Kidney tubule cell (primary cell): ENCODE results near the gene FRYL.

ENCODE experiments used
- DNase-seq: peaks from one replicate; pipeline ENCODE4 v3.0.0-alpha.2; 2018; ENCODE audit warnings: low spot score

FRYL gene

DNA sequence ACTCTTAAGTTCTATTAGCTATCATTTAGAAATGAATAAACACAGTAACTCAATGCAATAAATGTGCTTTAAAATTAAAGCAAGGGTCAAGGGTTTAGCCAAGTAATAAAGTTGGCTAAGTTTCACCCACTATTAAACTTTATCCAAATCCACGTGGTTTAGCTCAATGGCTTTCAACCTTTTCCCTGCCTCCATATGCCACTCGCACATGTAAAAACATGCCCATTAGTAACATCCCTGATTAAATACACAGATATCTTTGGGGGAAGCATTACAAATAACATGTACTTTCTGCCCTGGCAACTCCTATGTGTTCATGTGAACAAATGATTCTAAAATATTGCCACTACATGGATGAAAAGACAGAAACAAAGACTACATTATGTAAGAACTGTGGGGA lies 159.2 kb downstream of the FRYL start:
- DNase-seq, result no peak

DNA sequence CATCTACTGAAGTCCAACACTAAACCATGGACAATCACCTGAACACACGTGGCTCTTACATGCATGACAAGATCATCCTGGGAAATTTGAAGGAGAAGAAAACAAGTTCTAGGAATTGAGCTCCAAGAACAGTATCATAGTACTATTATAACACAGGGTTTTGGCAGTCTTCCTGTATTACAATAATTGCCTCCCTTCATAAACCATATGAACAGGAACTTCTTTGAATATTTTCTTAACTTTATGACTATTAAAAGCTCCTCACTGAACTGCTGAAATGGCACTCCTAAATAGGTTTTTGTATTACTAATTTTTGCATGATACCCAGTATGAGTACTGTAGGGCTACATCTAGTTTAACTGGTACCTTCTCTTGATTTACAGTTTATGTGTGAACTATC lies 160.0 kb downstream of the FRYL start:
- DNase-seq, result no peak

DNA sequence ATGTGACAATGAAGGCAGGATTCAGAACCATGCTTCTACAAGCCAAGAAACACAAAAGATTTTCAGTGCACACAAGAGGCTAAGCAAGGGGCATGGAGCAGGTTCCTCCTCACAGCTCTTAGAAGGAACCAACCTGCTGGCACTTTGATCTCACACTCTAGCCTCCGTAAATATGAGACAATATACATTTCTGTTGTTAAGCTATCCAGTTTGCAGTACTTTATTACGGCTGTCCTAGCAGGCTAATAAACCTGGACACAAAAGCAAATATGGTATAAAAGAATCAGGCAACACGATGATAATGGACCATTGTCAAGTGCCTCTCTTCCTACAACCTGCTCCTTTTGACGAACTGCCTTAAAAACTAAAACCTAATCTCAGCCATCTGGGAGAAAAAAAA lies 175.6 kb downstream of the FRYL start:
- DNase-seq, result no peak

DNA sequence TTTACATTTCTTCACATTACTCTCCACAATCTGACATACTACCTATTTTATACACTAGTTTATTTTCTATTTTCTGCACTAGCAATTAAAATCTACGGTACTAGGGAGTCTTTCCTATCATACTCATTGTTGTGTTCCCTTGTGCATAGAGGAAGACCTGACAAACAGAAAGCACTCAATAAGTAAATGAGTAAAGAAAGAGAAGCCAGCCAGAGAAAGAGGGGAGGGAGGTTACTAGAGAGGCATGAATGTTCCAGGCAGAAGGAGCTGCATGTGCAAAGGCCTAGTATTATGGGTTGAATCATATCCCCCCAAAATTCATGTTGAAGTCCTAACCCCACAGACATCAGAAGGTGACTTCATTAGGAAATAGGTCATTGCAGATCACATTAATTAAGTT lies 176.0 kb downstream of the FRYL start:
- DNase-seq, result peak; percentile 9

DNA sequence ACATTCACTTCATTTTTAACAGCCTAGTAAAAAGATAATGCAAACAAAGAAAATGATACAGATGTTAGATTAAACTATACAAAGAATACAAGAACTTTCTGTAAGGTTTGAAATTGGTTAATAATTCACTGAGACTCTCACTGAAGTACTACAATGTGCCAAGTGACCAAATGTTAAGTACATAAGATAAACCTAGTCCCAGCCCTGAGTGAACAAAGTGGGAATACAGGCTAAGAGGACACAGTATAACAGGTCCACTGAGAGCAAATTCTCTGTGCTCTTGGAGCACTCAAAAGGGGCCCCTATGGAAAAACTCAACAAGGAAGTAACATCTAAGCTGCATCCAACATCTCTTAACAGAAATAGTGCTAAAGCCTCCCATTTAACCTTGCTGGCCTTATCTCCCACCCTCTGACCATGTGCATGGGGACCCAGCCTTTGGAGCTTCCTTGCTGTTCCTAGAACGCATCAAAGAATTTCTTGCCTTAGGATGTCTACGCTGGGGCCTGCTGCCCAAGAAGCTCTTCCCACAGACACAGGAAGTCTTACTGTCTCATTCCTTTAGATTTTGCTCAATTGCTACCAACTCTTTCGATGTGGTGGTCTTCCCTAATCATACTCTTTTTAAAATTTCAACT lies 176.6 kb downstream of the FRYL start:
- DNase-seq, result peak; percentile 43

DNA sequence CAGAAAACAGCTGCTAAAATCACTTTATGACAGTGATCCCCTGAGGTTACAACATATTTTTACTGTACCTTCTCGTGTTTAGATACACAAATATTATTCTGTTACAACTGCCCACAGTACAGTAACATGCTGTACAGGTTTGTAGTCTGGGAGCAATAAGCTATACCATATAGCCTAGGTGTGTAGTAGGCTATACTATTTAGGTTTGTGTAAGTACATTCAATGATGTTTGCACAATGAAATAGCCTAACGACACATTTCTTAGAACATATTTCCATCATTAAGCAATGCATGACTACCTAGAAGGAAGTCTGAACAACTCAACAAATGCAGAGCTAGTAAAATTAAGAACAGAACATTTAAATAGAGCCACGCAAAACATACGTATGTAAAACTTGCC lies 177.3 kb downstream of the FRYL start:
- peak; percentile 26 for DNase-seq

DNA sequence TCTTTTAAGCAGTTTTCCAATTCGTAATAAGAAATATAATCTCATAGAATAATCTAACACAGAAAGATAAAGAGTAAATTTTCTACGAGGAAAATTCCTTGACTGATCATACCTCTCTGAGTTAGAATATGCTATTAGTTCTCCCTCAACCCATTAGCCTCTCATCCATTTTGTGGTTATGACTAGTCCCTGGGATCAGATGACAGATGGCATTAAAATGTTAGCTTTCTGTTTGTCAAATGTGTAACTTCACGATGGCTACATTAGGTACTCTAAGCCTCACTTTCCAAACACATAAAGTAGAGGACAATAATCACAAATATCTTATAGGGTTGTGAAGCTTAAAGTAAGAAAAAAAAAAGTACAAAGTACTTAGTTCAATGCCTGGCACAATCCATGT lies 177.9 kb downstream of the FRYL start:
- peak; percentile 83 for DNase-seq

DNA sequence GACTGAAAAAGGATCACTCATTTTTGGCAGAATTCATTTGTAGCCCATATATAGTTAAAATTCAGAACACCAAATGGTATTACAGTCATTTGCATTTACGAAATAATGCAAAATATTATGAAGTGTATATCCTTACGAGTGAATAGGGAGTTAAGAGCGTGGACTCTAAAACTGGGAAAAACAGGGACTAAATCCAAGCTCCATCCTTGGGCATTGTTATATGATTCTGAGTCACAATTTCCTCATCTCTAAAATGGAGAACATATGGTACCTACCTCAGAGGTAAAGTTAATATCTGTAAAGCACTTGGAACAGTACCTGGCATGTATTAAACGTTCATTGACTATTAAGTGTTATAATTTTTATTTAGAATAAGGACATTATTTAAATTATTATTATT lies 183.7 kb downstream of the FRYL start:
- DNase-seq, result no peak

DNA sequence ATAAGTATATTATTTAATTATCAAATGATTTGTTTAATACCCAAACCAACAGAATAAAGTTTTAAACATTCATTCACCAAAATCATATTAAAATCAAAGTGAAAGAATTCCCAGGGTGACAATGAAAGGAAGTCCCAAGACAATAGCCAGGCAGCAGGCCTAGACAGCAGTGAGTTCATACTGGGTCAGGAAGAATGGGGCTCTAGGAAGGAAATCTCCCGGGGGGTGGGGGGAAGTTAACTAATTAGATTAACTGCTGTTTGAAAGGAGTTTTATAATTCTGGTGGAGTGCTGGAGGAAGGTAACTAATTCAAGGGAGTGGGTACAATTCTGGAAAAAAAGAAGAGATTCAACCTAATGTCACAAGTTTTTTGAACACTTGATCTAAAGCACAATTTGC lies 185.9 kb downstream of the FRYL start:
- no peak for DNase-seq

DNA sequence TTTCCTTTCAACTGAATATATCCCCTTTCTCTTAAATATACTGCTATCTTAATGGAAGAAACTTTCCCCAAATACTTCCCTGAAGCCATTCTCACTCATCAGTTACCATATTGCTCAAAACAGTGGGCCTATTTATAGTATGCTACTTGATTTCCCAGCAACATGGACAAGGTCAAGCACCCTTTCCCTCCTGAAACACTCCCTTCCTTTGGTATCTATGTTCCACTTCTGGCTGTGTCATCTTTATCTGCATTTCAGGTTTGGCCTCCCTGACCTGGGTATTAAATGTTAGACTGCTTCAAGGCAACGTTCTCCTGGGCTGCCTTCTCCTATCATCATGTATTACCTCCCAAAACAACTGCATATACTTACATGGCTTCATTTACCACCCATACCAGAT lies 188.7 kb downstream of the FRYL start:
- DNase-seq, result no peak

DNA sequence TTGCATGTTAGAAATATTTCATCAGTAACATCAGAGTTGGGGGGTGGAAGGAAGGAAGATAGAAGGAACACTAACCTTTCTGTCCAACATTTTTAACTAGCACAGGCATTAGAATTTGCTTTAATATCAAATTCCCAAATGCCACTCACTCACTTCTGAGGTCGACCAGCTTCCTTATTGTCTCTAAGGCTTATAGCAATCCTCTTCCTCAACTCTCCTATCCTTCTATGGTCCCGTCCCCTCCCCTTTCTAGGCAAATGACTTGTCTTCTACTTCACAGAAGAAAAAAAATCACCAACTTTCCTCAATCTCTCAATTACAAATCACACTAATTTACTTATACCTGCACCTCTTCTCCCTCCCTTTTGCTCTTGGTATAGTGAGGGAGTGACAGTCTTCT lies 189.2 kb downstream of the FRYL start:
- no peak for DNase-seq

DNA sequence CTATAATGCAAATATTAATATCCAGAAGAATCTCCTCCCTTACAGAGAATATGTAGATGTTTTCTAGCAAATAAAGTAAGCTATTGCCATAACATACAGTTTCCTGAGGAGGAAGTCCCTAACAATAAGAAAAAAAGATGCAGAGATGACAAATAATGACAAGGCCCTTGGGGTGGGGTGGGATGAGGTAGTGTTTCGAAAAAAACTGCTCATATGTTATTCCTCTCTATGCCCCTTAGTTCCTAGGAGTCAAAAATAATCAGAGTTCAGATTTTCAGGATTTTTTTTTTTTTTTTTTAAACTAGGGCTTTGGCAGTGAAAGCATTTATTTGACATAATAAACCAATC lies 191.0 kb downstream of the FRYL start:
- DNase-seq, result no peak

DNA sequence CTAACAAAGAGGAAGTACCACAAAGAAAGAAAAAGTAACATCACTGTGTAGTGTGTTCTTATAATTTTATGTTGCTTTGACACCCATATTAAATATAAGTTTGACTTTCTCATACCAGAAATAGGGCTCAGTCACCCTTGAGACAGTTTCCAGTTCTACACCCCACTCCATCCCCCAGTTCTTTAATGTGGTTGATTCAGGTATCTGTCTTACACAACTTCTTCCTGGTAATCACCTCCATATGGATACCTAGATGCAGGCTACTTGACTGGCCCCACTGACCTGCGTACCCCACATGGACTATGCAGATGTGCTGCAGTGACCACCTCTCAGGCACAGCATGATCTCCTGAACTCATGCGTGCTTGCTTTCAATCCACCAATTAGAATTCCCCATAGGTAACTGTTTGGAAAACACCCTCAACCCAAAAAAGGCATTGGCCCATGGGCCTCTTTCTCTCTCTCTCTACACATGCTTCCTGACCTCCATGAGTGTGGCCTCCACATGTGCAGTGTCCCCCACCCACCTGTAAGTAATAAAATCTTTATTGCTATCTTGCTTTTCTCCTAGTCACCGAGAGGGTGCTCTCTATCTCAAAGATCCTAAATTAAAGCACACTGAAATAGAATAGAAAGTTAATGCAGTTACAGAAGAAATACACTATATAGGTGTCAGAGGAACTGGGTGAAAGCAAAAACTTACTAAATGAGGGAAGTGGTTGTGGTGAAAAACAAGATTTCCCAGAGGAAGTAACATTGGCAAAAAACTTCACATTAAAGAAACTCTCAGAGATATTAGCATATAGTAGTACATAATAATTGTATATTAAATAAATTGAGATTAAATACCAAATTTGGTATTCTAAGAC lies 191.6 kb downstream of the FRYL start:
- no peak for DNase-seq

DNA sequence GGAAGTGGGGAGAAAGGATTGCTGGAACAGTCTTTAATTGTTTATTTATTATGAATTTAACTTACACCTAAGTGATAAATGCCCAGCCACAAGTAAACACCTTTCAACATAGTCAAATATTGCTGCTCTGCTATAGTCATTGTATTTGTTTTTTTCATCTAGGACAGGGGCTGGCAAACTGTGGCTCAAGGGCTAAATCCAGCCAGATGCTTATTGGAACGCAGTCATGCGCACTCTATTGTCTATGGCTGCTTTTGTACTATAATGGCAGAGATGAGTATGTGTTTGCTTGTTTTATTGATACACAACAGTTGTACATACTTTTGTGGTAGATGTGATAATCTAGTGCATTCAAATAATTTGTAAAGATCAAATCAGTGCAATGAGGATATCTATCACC lies 194.7 kb downstream of the FRYL start:
- DNase-seq, result no peak

DNA sequence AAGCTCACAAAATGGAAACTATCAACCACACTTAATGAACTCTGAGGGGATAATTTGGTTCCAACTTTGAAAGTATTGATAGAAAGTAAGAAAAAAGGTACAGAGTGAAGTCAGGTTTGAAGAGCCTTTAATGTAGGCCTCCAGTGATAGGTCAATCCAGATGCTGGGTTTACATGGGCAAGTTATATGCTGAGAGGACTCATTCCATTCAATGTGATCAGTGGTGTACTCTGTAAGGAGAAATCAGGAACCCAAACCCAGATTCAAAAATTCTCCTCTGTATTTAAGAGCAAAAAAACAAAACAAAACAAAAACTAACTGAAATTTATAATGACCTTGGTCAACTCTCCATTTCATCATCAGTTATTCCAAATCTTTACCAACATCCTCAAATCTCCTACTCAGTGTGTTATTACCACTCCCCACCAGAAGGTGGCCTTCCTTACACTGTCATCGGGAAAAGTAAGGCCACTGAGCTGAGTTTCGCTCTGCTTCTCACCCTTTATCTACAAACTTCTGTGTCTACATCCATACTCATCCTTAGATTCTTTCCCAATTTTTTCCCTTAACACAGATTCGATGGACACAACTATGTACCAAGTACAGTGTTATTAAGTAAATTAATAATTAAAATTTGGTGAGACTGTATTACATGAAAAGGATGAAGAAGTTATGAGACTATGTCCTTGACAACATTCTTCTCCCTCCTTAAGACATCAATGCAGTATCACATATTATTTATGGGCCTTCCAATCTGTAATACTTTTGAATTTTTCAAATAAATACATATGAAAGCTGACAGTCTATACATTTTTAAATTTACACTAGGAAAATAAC lies 201.7 kb downstream of the FRYL start:
- peak; percentile 70 for DNase-seq

DNA sequence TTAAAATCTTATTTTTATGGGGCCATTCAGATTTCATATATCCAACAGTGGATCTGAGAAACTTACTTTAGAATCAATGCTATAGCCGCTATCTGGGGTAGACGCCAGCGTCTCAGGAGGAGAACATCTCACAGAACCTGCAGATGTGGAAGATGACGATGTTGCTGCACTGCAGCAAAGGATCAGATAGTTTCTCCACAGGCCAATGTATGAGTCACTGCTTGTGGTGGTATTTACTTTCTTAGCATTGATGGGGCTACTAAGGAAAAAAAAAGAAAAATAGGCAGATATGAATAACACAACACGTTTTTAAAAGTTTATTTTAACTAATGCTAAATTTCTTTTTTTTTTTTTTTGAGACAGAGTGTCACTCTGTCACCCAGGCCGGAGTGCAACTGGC lies 204.1 kb downstream of the FRYL start:
- no peak for DNase-seq

DNA sequence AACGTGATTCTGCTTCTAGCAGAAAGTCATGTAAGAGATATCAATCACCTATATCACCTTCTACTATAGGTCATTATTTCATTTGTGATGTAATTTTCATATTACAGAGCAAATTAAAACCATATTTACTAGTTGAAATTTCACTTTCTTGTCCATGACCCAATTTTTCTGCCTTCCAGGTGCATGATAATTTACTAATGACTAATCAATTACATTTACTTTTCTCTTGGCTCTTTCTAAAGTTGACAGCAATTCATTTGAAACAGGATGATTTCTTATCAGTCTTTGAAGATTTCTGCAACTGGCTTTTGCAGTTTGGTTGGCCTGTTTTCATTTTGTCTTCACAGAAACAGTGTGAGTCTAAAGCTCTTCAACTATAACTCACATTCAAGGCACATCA lies 208.6 kb downstream of the FRYL start:
- DNase-seq, result no peak

DNA sequence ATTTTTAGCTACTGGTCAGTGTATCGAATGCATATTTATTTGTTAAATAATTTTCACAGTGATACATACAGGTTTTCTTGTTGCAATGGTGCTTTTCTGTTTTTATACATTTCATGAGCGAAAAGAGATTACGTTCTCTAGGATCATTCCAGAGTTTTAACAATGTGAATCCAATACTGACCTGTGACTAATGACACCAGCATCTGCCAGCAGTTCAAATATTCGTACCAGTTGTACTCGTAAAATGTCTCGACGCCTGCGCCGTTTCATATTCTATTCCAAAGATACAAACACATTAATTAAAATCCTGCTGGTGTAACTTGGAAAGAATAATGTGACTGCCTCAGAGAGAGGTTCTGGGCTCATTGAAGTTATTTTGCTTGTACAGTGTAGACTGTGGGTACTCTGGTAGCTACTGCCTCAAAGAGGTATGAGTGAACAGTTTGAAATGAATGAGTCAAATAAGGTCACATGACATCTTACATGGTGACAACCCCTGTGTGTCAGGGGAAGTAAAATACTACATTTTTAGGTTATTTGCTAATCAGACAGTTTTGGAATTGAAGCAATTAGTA lies 209.3 kb downstream of the FRYL start:
- peak; percentile 75 for DNase-seq

DNA sequence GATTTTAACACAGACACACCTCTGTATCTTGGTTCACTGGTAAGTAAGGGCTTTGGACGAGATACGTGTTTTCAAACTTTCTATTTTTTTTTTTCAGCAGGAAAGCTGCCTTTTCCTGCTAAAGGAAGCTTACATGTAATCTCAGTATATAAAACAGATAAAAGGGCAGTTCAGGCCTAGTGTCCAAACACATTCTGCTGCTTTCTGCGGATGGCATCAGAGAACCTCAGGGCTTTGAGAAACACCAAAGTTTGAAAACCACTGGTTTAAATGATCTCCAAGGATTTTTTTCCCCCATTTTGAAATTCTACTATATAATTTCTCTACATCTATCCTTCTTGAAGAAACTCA lies 214.1 kb downstream of the FRYL start:
- no peak for DNase-seq

DNA sequence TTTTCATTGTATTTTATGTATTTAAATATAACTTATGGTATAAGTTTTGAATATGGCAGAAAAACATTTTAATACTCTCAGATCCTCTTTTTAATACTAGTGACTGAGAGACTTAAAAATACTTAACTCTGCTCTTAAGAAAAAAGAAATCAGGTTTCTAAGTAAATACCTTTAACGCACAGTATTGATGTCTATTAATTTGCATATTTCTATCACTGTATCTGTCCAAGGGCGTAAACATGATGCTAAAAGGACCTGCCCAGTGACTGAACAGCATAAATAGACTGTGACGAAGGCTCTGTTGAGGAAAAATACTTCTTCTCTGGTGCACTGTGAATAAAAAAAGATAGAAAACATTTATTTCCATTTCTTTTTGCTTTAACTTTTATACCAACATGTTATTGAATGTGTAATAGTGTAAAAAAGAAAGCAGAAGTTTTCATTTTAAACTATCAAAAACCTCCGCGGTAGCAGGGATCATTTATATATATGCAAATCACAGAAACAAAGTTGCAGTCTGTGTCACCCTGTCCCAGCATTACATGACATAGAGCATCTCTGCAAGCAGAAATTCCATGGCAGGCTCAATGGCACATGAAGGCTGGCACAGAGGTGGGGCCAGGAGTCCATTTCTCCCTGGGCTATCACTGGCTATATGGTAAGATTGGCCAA lies 214.6 kb downstream of the FRYL start:
- no peak for DNase-seq

DNA sequence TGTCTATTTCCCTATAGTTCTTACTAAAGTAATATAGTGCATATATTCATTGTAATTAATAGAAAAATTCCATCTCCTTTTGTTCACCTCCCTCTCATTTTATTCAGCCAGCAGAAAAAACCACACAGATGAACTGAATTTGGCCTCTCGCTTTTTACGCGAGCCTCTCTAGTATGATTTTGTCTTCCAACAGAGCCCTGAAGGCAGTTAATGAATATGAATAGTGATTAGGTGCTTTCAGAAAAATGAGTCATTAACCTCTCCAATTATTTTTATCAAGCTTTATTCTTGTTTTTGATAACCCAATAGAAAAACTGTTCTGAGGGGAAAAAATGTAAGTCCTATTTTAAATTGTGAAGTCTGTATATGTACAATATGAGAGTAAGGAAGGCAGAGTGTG lies 215.9 kb downstream of the FRYL start:
- DNase-seq, result no peak

DNA sequence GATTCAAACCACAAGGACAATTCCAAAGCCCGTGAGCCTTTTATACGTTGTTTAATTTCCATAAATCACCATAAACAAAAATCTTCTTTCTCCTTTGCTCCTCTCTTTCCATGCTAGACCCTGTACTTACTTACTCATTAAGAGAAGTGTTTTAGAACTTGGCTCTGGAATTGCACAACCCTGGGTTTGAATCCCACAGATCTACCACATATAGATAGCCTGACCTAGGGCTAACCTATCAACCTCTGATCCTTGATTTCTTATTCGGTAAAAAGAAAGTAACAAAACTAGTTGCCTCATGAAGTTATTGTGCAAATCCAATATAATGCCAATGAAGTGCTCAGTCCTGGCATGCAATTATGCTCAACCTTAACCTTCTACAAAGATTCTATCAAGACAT lies 221.3 kb downstream of the FRYL start:
- DNase-seq, result no peak
